HepG2 (cell line): ENCODE measurements around the gene ISG20L2. TPM values are rescaled to one million over a fixed set of nuclear protein-coding genes. Genes with fewer than 3 reads are reported as not detected.

Experiments used
- BCL3 ChIP-seq: sonication (generic); formaldehyde crosslinking; IDR thresholded peaks from 2 replicates; pipeline ENCODE4 v1.5.1; 2020; ENCODE audit warnings: mild to moderate bottlenecking, missing genetic modification reagents, moderate library complexity
- CEBPG ChIP-seq: IDR thresholded peaks from 2 replicates; pipeline ENCODE4 v1.6.1; 2016
- CHCHD3 ChIP-seq: sonication (generic); formaldehyde crosslinking; IDR thresholded peaks from 2 replicates; pipeline ENCODE4 v1.8.0; 2022; ENCODE audit warnings: mild to moderate bottlenecking, missing genetic modification reagents, moderate library complexity
- GABPA ChIP-seq, 2 experiments: IDR thresholded peaks; 2 replicates each; pipeline ENCODE4 v1.6.1; 2011 to 2016; ENCODE audit warnings: low read depth in 2 of 2, low read length in 1 of 2, missing biosample characterization in 1 of 2, missing genetic modification characterization in 1 of 2
- GTF3A ChIP-seq: sonication (generic); formaldehyde crosslinking; conservative IDR thresholded peaks from 2 replicates; pipeline ENCODE4 v1.4.0; 2020; ENCODE audit warnings: mild to moderate bottlenecking, missing genetic modification reagents
- MXD3 ChIP-seq: IDR thresholded peaks from 2 replicates; pipeline ENCODE4 v1.6.1; 2016; ENCODE audit warnings: mild to moderate bottlenecking, missing biosample characterization, missing genetic modification reagents
- PBX3 ChIP-seq: sonication (generic); formaldehyde crosslinking; IDR thresholded peaks from 2 replicates; pipeline ENCODE4 v1.8.1; 2023; ENCODE audit warnings: missing genetic modification reagents, inconsistent platforms, borderline replicate concordance
- PLSCR1 ChIP-seq: sonication (generic); formaldehyde crosslinking; IDR thresholded peaks from 2 replicates; pipeline ENCODE4 v1.5.0; 2020; ENCODE audit warnings: missing genetic modification reagents, mild to moderate bottlenecking, borderline replicate concordance
- RBAK ChIP-seq: sonication (generic); formaldehyde crosslinking; IDR thresholded peaks from 2 replicates; pipeline ENCODE4 v1.5.1; 2020; ENCODE audit warnings: mild to moderate bottlenecking, missing genetic modification reagents
- REXO4 ChIP-seq: sonication (generic); formaldehyde crosslinking; IDR thresholded peaks from 2 replicates; pipeline ENCODE4 v1.8.0; 2022; ENCODE audit warnings: missing genetic modification reagents, mild to moderate bottlenecking, borderline replicate concordance
- SNAPC4 ChIP-seq: sonication (generic); formaldehyde crosslinking; IDR thresholded peaks from 2 replicates; pipeline ENCODE4 v1.4.0; 2020; ENCODE audit warnings: mild to moderate bottlenecking, missing genetic modification reagents
- YEATS2 ChIP-seq: sonication (generic); formaldehyde crosslinking; IDR thresholded peaks from 2 replicates; pipeline ENCODE4 v1.4.0; 2020; ENCODE audit warnings: missing genetic modification reagents, borderline replicate concordance
- ZNF281 ChIP-seq: sonication (generic); formaldehyde crosslinking; IDR thresholded peaks from 2 replicates; pipeline ENCODE4 v1.4.0; 2020; ENCODE audit warnings: missing genetic modification reagents, borderline replicate concordance
- ZNF782 ChIP-seq: sonication (generic); formaldehyde crosslinking; IDR thresholded peaks from 2 replicates; pipeline ENCODE4 v1.4.0; 2020; ENCODE audit warnings: missing genetic modification reagents, mild to moderate bottlenecking, borderline replicate concordance
- polyA plus RNA-seq, 8 experiments: library from polyadenylated mRNA; depleted of rRNA in 3 of 8; stranded (reverse) in 7 of 8; unstranded in 1 of 8; fragments of >200 nt; fragmentation: Illumina TruSeq in 4 of 8; extraction: Trizol in 4 of 8; gene quantifications; 2 replicates each; pipeline versions ENCODE4 v1.2.1 to v1.2.3, GENCODE V29; 2011 to 2016; ENCODE audit warnings: low read depth in 4 of 8, missing spikeins in 1 of 8, mixed read lengths in 1 of 8; ENCODE audit not compliant: insufficient read depth in 1 of 8
- total RNA-seq, 5 experiments: library from RNA; depleted of rRNA; stranded (reverse); fragments of >200 nt; fragmentation: Illumina TruSeq; extraction: Trizol; gene quantifications; 2 replicates each; pipeline ENCODE4 v1.2.3, GENCODE V29; 2016; ENCODE audit warnings: low read depth in 1 of 5

Gene ISG20L2
- total and polyA plus RNA-seq, 2 of the 13 experiments (the other 11 are each of a cell fraction or from before 2014, with no cell fraction given): 19.8 to 21.3 TPM

- TF ChIP-seq ZNF782 (CRISPR knock-in tag) (peak; percentile 33; the same call in 1 of the 2 replicates), BCL3 (CRISPR knock-in tag) (peak; percentile 63), YEATS2 (CRISPR knock-in tag) (peak; percentile 58; the same call in 1 of the 2 replicates), PBX3 (no peak), CEBPG (CRISPR knock-in tag) (no peak), PLSCR1 (no peak), RBAK (CRISPR knock-in tag) (no peak), REXO4 (no peak), MXD3 (CRISPR knock-in tag) (no peak), GABPA (IDR thresholded peaks at IDR 0.05; ENCODE audit: low read depth, low read length) (peak; percentile 83), GABPA (CRISPR knock-in tag; IDR thresholded peaks at IDR 0.05; ENCODE audit: low read depth) (peak; percentile 93), SNAPC4 (CRISPR knock-in tag) (0 out of 2 replicates have a peak, but pooled peaks have one; percentile 25), CHCHD3 (no peak), ZNF281 (CRISPR knock-in tag) (0 out of 2 replicates have a peak, but pooled peaks have one; percentile 4), GTF3A (CRISPR knock-in tag) (no peak)
Observed at GRCh38 chr1:156727926-156728598, 504 bp downstream of the ISG20L2 start, which contains the start of gene METTL25B (continued).
